ENCODE measurements around the gene PPP1R27.

PPP1R27 gene

GRCh38 chr17:81821603-81822311 lies 13.1 kb downstream of the PPP1R27 start:
- Histone ChIP-seq H3K9me3 (ENCODE audit: control insufficient read depth, low read length) (no peaks in the 10 kb centered on the region), H3K27ac (ENCODE audit: insufficient read depth, low read length, poor library complexity, severe bottlenecking) (no peak overlapping the region), H3K4me1 (ENCODE audit: control insufficient read depth, insufficient read depth, low read length, poor library complexity, severe bottlenecking) (no peaks in the 10 kb centered on the region), H3K27me3 (replicated peaks; ENCODE audit: control insufficient read depth, insufficient read depth, low read length, poor library complexity, severe bottlenecking) (no peaks in the 10 kb centered on the region), H3K36me3 (ENCODE audit: control insufficient read depth, insufficient read depth, low read length) (peaks cover 7% of the 10 kb centered on the region), H3K4me3 (ENCODE audit: insufficient read depth, low read depth, low read length, poor library complexity, severe bottlenecking) (no peak overlapping the region)
- no peak for DNase-seq

- no peak for DNase-seq
- Histone ChIP-seq H3K4me1 (ENCODE audit: control insufficient read depth, insufficient read depth, low read length, poor library complexity, severe bottlenecking) (no peaks in the 10 kb centered on the region), H3K36me3 (ENCODE audit: control insufficient read depth, insufficient read depth, low read length) (peaks cover 7% of the 10 kb centered on the region), H3K27me3 (replicated peaks; ENCODE audit: control insufficient read depth, insufficient read depth, low read length, poor library complexity, severe bottlenecking) (no peaks in the 10 kb centered on the region), H3K27ac (ENCODE audit: insufficient read depth, low read length, poor library complexity, severe bottlenecking) (no peak overlapping the region), H3K4me3 (ENCODE audit: insufficient read depth, low read depth, low read length, poor library complexity, severe bottlenecking) (no peak overlapping the region), H3K9me3 (ENCODE audit: control insufficient read depth, low read length) (no peaks in the 10 kb centered on the region)
Observed at GRCh38 chr17:81821147-81821546, 13.7 kb downstream of the PPP1R27 start.

GRCh38 chr17:81819708-81820107 lies 15.1 kb downstream of the PPP1R27 start:
- no peaks in the 10 kb centered on the region for H3K4me1 ChIP-seq (ENCODE audit: control insufficient read depth, insufficient read depth, low read length, poor library complexity, severe bottlenecking)
- DNase-seq = no peak
- no peaks in the 10 kb centered on the region for H3K27me3 ChIP-seq (replicated peaks; ENCODE audit: control insufficient read depth, insufficient read depth, low read length, poor library complexity, severe bottlenecking)
- peaks cover 7% of the 10 kb centered on the region for H3K36me3 ChIP-seq (ENCODE audit: control insufficient read depth, insufficient read depth, low read length)
- H3K4me3 ChIP-seq (ENCODE audit: insufficient read depth, low read depth, low read length, poor library complexity, severe bottlenecking) = no peak overlapping the region
- H3K27ac ChIP-seq (ENCODE audit: insufficient read depth, low read length, poor library complexity, severe bottlenecking) = no peak overlapping the region
- H3K9me3 ChIP-seq (ENCODE audit: control insufficient read depth, low read length) = no peaks in the 10 kb centered on the region

- H3K4me3 ChIP-seq (ENCODE audit: insufficient read depth, low read depth, low read length, poor library complexity, severe bottlenecking) = no peak overlapping the region
- no peaks in the 10 kb centered on the region for H3K9me3 ChIP-seq (ENCODE audit: control insufficient read depth, low read length)
- no peaks in the 10 kb centered on the region for H3K4me1 ChIP-seq (ENCODE audit: control insufficient read depth, insufficient read depth, low read length, poor library complexity, severe bottlenecking)
- H3K27ac ChIP-seq (ENCODE audit: insufficient read depth, low read length, poor library complexity, severe bottlenecking) = no peak overlapping the region
- no peak for DNase-seq
- no peaks in the 10 kb centered on the region for H3K36me3 ChIP-seq (ENCODE audit: control insufficient read depth, insufficient read depth, low read length)
- H3K27me3 ChIP-seq (replicated peaks; ENCODE audit: control insufficient read depth, insufficient read depth, low read length, poor library complexity, severe bottlenecking) = no peaks in the 10 kb centered on the region
Observed at GRCh38 chr17:81817758-81818147, 17.1 kb downstream of the PPP1R27 start.

GRCh38 chr17:81815646-81815986 lies 19.2 kb downstream of the PPP1R27 start:
- no peaks in the 10 kb centered on the region for H3K4me1 ChIP-seq (ENCODE audit: control insufficient read depth, insufficient read depth, low read length, poor library complexity, severe bottlenecking)
- H3K27ac ChIP-seq (ENCODE audit: insufficient read depth, low read length, poor library complexity, severe bottlenecking) = no peak overlapping the region
- no peak for DNase-seq
- H3K9me3 ChIP-seq (ENCODE audit: control insufficient read depth, low read length) = no peaks in the 10 kb centered on the region
- H3K4me3 ChIP-seq (ENCODE audit: insufficient read depth, low read depth, low read length, poor library complexity, severe bottlenecking) = no peak overlapping the region
- no peaks in the 10 kb centered on the region for H3K27me3 ChIP-seq (replicated peaks; ENCODE audit: control insufficient read depth, insufficient read depth, low read length, poor library complexity, severe bottlenecking)
- H3K36me3 ChIP-seq (ENCODE audit: control insufficient read depth, insufficient read depth, low read length) = no peaks in the 10 kb centered on the region

GRCh38 chr17:81814748-81815645 lies 19.9 kb downstream of the PPP1R27 start:
- H3K9me3 ChIP-seq (ENCODE audit: control insufficient read depth, low read length) = no peaks in the 10 kb centered on the region
- H3K36me3 ChIP-seq (ENCODE audit: control insufficient read depth, insufficient read depth, low read length) = no peaks in the 10 kb centered on the region
- no peaks in the 10 kb centered on the region for H3K4me1 ChIP-seq (ENCODE audit: control insufficient read depth, insufficient read depth, low read length, poor library complexity, severe bottlenecking)
- no peak overlapping the region for H3K4me3 ChIP-seq (ENCODE audit: insufficient read depth, low read depth, low read length, poor library complexity, severe bottlenecking)
- H3K27me3 ChIP-seq (replicated peaks; ENCODE audit: control insufficient read depth, insufficient read depth, low read length, poor library complexity, severe bottlenecking) = no peaks in the 10 kb centered on the region
- DNase-seq = no peak
- H3K27ac ChIP-seq (ENCODE audit: insufficient read depth, low read length, poor library complexity, severe bottlenecking) = no peak overlapping the region

- no peaks in the 10 kb centered on the region for H3K36me3 ChIP-seq (ENCODE audit: control insufficient read depth, insufficient read depth, low read length)
- H3K27ac ChIP-seq (ENCODE audit: insufficient read depth, low read length, poor library complexity, severe bottlenecking) = no peak overlapping the region
- peaks cover 2% of the 10 kb centered on the region for H3K27me3 ChIP-seq (replicated peaks; ENCODE audit: control insufficient read depth, insufficient read depth, low read length, poor library complexity, severe bottlenecking)
- no peak for DNase-seq
- H3K4me1 ChIP-seq (ENCODE audit: control insufficient read depth, insufficient read depth, low read length, poor library complexity, severe bottlenecking) = no peaks in the 10 kb centered on the region
- H3K9me3 ChIP-seq (ENCODE audit: control insufficient read depth, low read length) = no peaks in the 10 kb centered on the region
- no peak overlapping the region for H3K4me3 ChIP-seq (ENCODE audit: insufficient read depth, low read depth, low read length, poor library complexity, severe bottlenecking)
Observed at GRCh38 chr17:81813861-81814683, 20.8 kb downstream of the PPP1R27 start.

- DNase-seq = no peak
- Histone ChIP-seq H3K9me3 (ENCODE audit: control insufficient read depth, low read length) (no peaks in the 10 kb centered on the region), H3K27me3 (replicated peaks; ENCODE audit: control insufficient read depth, insufficient read depth, low read length, poor library complexity, severe bottlenecking) (peaks cover 3% of the 10 kb centered on the region), H3K36me3 (ENCODE audit: control insufficient read depth, insufficient read depth, low read length) (no peaks in the 10 kb centered on the region), H3K27ac (ENCODE audit: insufficient read depth, low read length, poor library complexity, severe bottlenecking) (no peak overlapping the region), H3K4me3 (ENCODE audit: insufficient read depth, low read depth, low read length, poor library complexity, severe bottlenecking) (no peak overlapping the region), H3K4me1 (ENCODE audit: control insufficient read depth, insufficient read depth, low read length, poor library complexity, severe bottlenecking) (no peaks in the 10 kb centered on the region)
Observed at GRCh38 chr17:81813371-81813684, 21.5 kb downstream of the PPP1R27 start.

- Histone ChIP-seq H3K27me3 (replicated peaks; ENCODE audit: control insufficient read depth, insufficient read depth, low read length, poor library complexity, severe bottlenecking) (peaks cover 3% of the 10 kb centered on the region), H3K4me3 (ENCODE audit: insufficient read depth, low read depth, low read length, poor library complexity, severe bottlenecking) (no peak overlapping the region)
- no peak for DNase-seq
Observed at GRCh38 chr17:81812571-81813370, 22.1 kb downstream of the PPP1R27 start.

More at GRCh38 chr17:81812571-81813370, 22.1 kb downstream of the PPP1R27 start:
- H3K36me3 ChIP-seq (ENCODE audit: control insufficient read depth, insufficient read depth, low read length) = no peaks in the 10 kb centered on the region
- H3K9me3 ChIP-seq (ENCODE audit: control insufficient read depth, low read length) = no peaks in the 10 kb centered on the region
- no peaks in the 10 kb centered on the region for H3K4me1 ChIP-seq (ENCODE audit: control insufficient read depth, insufficient read depth, low read length, poor library complexity, severe bottlenecking)
- H3K27ac ChIP-seq (ENCODE audit: insufficient read depth, low read length, poor library complexity, severe bottlenecking) = no peak overlapping the region

Measured in effector memory CD4-positive, alpha-beta T cell (primary cell).